WI38 (cell line): Measurements from ENCODE around the gene AHRR.
"Not testable (repeated sequence)": the region's sequence is repeated elsewhere in the genome, so short reads cannot be mapped to it uniquely, and the experiment has no call there.

Experiments
- H3K4me3 ChIP-seq: 2 replicates; pipeline ENCODE4 v1.5.1; 2011; ENCODE audit warnings: low read depth, mild to moderate bottlenecking, control low read depth, low read length
- TF ChIP-seq, protein P1 (sequence below): IDR thresholded peaks from 2 replicates; pipeline ENCODE4 v1.5.1; 2012; ENCODE audit warnings: low read depth, mild to moderate bottlenecking, control low read depth, low read length

Gene AHRR

DNA sequence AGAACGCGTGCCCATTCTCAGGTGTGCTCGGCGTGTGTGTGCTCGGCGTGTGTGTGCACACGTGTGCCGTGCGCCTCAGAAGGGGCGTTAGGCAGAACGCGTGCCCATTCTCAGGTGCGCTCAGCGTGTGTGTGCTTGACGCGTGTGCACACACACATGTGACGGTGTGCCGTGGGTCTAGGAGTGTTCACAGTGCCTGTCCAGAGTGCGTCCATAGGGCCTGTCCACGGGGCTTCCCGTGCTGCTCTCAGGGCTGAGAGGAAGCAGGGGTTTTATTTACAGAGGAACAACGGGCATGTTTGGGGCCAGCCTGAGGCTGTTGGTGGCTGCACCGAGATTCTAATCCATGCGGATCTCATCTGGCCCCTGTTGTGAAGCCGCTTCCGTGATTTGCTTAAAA, 14.2 kb upstream of the AHRR start:
- H3K4me3 ChIP-seq = no peak overlapping the region
- TF ChIP-seq, protein P1, sequence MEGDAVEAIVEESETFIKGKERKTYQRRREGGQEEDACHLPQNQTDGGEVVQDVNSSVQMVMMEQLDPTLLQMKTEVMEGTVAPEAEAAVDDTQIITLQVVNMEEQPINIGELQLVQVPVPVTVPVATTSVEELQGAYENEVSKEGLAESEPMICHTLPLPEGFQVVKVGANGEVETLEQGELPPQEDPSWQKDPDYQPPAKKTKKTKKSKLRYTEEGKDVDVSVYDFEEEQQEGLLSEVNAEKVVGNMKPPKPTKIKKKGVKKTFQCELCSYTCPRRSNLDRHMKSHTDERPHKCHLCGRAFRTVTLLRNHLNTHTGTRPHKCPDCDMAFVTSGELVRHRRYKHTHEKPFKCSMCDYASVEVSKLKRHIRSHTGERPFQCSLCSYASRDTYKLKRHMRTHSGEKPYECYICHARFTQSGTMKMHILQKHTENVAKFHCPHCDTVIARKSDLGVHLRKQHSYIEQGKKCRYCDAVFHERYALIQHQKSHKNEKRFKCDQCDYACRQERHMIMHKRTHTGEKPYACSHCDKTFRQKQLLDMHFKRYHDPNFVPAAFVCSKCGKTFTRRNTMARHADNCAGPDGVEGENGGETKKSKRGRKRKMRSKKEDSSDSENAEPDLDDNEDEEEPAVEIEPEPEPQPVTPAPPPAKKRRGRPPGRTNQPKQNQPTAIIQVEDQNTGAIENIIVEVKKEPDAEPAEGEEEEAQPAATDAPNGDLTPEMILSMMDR = no peak

GRCh38 chr5:307794-308579, 13.5 kb upstream of the AHRR start:
- H3K4me3 ChIP-seq = no peak overlapping the region
- TF ChIP-seq, protein P1 = no peak

DNA sequence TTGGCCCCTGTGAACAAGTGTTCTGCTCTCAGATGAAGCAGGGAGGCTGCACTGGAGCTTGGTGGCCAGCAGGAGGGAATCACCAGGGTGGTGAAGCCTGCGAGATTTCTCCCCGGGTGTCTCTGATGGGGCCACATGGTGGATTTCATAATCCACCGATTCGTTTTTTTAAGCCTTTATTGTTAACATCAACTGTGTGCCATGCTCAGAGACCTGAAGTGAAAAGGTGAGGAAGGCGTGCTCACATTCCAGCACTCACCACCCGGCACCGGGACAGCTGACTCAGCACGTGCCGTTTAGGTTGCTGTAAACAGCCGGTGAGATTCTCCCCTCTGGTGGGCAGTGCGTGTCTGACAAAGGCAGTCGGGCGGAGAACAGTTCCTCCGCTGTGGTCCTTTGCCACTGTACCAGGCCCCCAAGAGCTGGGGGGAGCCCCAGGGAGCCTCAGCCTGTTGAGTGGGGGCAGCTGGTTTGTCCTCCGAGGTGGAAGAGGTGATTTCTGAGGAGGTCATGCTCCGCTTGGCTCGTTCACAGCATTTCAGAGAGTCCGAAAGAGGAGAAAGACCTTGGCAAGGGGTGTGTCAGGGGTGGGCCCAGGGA, 12.7 kb upstream of the AHRR start:
- TF ChIP-seq, protein P1 = peak; percentile 52
- H3K4me3 ChIP-seq = no peak overlapping the region

DNA sequence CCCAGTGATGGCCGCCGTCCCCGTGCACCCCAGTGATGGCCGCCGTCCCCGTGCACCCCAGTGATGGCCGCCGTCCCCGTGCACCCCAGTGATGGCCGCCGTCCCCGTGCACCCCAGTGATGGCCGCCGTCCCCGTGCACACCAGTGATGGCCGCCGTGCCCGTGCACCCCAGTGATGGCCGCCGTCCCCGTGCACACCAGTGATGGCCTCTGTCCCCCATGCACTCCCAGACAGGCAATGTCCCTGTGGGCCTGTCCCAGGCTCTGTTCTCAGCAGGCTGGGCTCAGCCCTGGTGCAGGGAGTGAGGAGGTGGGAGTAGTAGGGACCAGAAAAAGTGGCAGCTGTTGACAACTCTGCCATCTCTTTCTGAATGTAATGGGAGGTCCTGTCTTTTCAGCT, 11.7 kb upstream of the AHRR start:
- not testable (repeated sequence) for H3K4me3 ChIP-seq

DNA sequence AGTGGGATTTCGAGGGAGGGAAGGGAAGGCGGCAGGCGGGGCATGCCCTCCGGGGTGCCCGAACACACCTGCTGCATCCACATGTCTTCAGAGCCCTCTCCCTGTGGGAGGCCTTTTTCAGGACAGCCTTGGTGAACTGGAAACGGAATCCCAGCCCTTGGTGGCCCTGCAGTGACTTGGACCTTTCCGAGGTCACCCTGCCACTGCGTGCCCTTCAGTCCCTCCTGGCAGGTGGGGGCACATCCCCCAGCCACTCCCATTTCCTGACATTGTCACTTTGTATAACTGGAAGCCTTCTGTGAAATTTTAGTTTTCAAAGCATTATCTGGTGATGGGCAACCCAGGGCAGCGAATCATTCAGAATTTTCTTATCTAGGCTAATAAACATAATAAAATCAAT, 11.0 kb upstream of the AHRR start:
- TF ChIP-seq, protein P1 = no peak

GRCh38 chr5:310941-311434, 10.5 kb upstream of the AHRR start:
- TF ChIP-seq, protein P1 = no peak
- no peak overlapping the region for H3K4me3 ChIP-seq

More for the DNA sequence above, 11.0 kb upstream of the AHRR start:
- H3K4me3 ChIP-seq = no peak overlapping the region

DNA sequence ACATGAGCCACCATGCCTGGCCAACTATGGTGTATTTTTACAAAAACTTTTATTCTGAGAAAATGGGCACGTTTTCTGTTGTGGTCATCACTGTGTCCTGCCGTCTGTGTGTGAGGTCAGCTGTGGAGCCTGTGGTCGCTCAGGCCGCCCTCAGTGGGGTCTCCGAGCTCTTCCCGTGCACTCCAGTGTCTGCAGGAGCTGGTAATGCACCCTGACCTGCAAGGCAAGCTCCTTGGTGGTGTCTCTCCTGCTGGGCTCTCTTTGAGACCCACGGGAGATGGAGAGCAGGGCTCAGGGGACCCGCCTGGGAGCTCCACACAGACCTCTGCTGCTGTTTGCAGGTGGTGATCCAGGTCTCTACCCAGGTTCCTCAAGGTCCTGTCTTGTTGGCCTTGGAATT, 9.6 kb upstream of the AHRR start:
- no peak overlapping the region for H3K4me3 ChIP-seq
- TF ChIP-seq, protein P1 = no peak
